K562 (cell line): ENCODE measurements around the gene SHH. TPM values are rescaled to one million over a fixed set of nuclear protein-coding genes. Genes with fewer than 3 reads are reported as not detected.

Experiments
- ATAC-seq: fragments of 200-7000 bp; cut with Tn5 transposase; 3 replicates; pipeline ENCODE4 v1.9.1; 2020; ENCODE audit warnings: moderate library complexity
- BruUV-seq: library from RNA; stranded (reverse); fragments of 400-500 nt; replicated peaks from 2 replicates; lab custom pipeline; 2021; lab: Mats Ljungman, UMichigan
- CTCF ChIA-PET: fragments of 300-600 bp; formaldehyde crosslinking; extraction: SDS; loops from one replicate; lab custom pipeline; 2021; ENCODE audit warnings: low intra/inter-chr PET ratio; lab: Yijun Ruan, JAX
- POLR2A ChIA-PET: fragments of 300-600, 350-650 bp; sonication (Branson Sonifier 250); formaldehyde crosslinking; extraction: SDS; loops from one replicate; lab custom pipeline; 2021; ENCODE audit warnings: antibody characterized with exemption, inconsistent platforms; lab: Yijun Ruan, JAX
- DNase-seq, 4 experiments: peaks; one replicate each; pipeline versions ENCODE4 v3.0.0 to v3.0.0-alpha.2; 2011 to 2018; ENCODE audit warnings: low spot score in 3 of 4, mixed read lengths in 3 of 4; ENCODE audit errors: extremely low read depth in 1 of 4
- FAIRE-seq: peaks from 2 replicates; lab custom pipeline; 2011; peaks lifted over from hg19 to GRCh38; lab: Jason Lieb, UNC
- H2AFZ ChIP-seq: 2 replicates; pipeline ENCODE4 v1.6.0; 2011; ENCODE audit warnings: low read depth, low read length, control low read depth, inconsistent platforms
- H3K27ac ChIP-seq: fragments of 200-600 bp; 3 replicates; pipeline ENCODE4 v1.8.0; 2011; ENCODE audit warnings: low read depth, mild to moderate bottlenecking, control low read depth, inconsistent platforms, low read length, moderate library complexity, mixed read lengths; ENCODE audit errors: extremely low read depth
- H3K27me3 ChIP-seq, 2 experiments: fragments of 300-600 bp in 1 of 2; 2 replicates in 1 of 2; 3 replicates in 1 of 2; pipeline versions ENCODE4 v1.6.0 to v1.8.0; 2011; ENCODE audit warnings: inconsistent platforms in 2 of 2, low read length in 2 of 2, mild to moderate bottlenecking in 1 of 2, mixed read lengths in 1 of 2, moderate library complexity in 1 of 2; ENCODE audit not compliant: control insufficient read depth in 2 of 2, insufficient read depth in 2 of 2
- H3K36me3 ChIP-seq: fragments of 300-600 bp; 3 replicates; pipeline ENCODE4 v1.8.0; 2011; ENCODE audit warnings: mild to moderate bottlenecking, low read length, inconsistent platforms; ENCODE audit not compliant: control insufficient read depth, insufficient read depth
- H3K4me1 ChIP-seq, 2 experiments: fragments of 200-600 bp in 1 of 2; replicated peaks in 1 of 2; 2 replicates in 1 of 2; 3 replicates in 1 of 2; pipeline versions ENCODE4 v1.5.1 to v1.8.0; 2011; ENCODE audit warnings: inconsistent platforms in 2 of 2, low read length in 2 of 2, mild to moderate bottlenecking in 1 of 2, mixed read lengths in 1 of 2, moderate library complexity in 1 of 2; ENCODE audit not compliant: control insufficient read depth in 2 of 2, insufficient read depth in 2 of 2
- H3K4me2 ChIP-seq: 2 replicates; pipeline ENCODE4 v1.6.1; 2011; ENCODE audit warnings: low read length, control low read depth, inconsistent platforms, mixed read lengths; ENCODE audit not compliant: insufficient read depth
- H3K4me3 ChIP-seq: fragments of 200-600 bp; sonication (generic), shearing (Covaris generic); 2 replicates; pipeline ENCODE4 v1.5.1; 2016; ENCODE audit warnings: control low read depth, inconsistent platforms
- H3K79me2 ChIP-seq: fragments of 200-600 bp; 3 replicates; pipeline ENCODE4 v1.8.0; 2011; ENCODE audit warnings: low read length, inconsistent platforms; ENCODE audit not compliant: control insufficient read depth, insufficient read depth
- H3K9ac ChIP-seq, 2 experiments: 2 replicates each; pipeline versions ENCODE4 v1.6.0 to v1.6.1; 2011; ENCODE audit warnings: low read depth in 2 of 2, low read length in 2 of 2, control low read depth in 1 of 2, inconsistent platforms in 1 of 2, mild to moderate bottlenecking in 1 of 2, mixed read lengths in 1 of 2; ENCODE audit not compliant: insufficient read depth in 1 of 2
- H3K9me1 ChIP-seq: one replicate; pipeline ENCODE4 v1.6.0; 2011; ENCODE audit warnings: inconsistent platforms, mild to moderate bottlenecking, low read length, moderate library complexity; ENCODE audit not compliant: control insufficient read depth, insufficient read depth
- H3K9me3 ChIP-seq: replicated peaks from 2 replicates; pipeline ENCODE4 v1.5.1; 2011; ENCODE audit warnings: low read depth, low read length, inconsistent platforms; ENCODE audit not compliant: control insufficient read depth, insufficient read depth
- H4K20me1 ChIP-seq: replicated peaks from 2 replicates; pipeline ENCODE4 v1.6.1; 2011; ENCODE audit warnings: low read length, inconsistent platforms, mixed read lengths; ENCODE audit not compliant: control insufficient read depth, insufficient read depth
- ELK1 ChIP-seq: sonication (generic); formaldehyde crosslinking; IDR thresholded peaks from 2 replicates; pipeline ENCODE4 v1.8.1; 2022; ENCODE audit warnings: missing genetic modification reagents
- ETS2 ChIP-seq: IDR thresholded peaks from 2 replicates; pipeline ENCODE4 v1.6.1; 2016; ENCODE audit warnings: borderline replicate concordance, missing genetic modification characterization, mild to moderate bottlenecking, moderate library complexity, missing compliant biosample characterization; ENCODE audit not compliant: poor library complexity, severe bottlenecking
- FOXJ2 ChIP-seq: fragments of 200-800 bp; sonication (Bioruptor generic); IDR thresholded peaks from 2 replicates; pipeline ENCODE4 v1.6.1; 2016; ENCODE audit warnings: missing genetic modification characterization, missing compliant biosample characterization
- GATAD2B ChIP-seq: fragments of 450-650 bp; IDR thresholded peaks from 2 replicates; pipeline ENCODE4 v1.6.1; 2017; ENCODE audit warnings: mild to moderate bottlenecking, borderline replicate concordance
- HDAC2 ChIP-seq: fragments of 450-650 bp; IDR thresholded peaks from 2 replicates; pipeline ENCODE4 v1.6.1; 2016; ENCODE audit warnings: mild to moderate bottlenecking
- HOXB6 ChIP-seq: fragments of 250-450 bp; sonication (Bioruptor Pico); IDR thresholded peaks from 2 replicates; pipeline ENCODE4 v1.5.1; 2022; ENCODE audit warnings: mild to moderate bottlenecking, borderline replicate concordance
- IRF1 ChIP-seq: sonication (generic); formaldehyde crosslinking; IDR thresholded peaks from 2 replicates; pipeline ENCODE4 v1.8.0; 2022; ENCODE audit warnings: missing genetic modification reagents, mild to moderate bottlenecking, borderline replicate concordance
- MLLT1 ChIP-seq, 2 experiments: fragments of 450-650 bp; IDR thresholded peaks; 2 replicates each; pipeline ENCODE4 v1.6.1; 2016
- MXI1 ChIP-seq: IDR thresholded peaks from 2 replicates; pipeline ENCODE4 v1.6.1; 2011; ENCODE audit warnings: low read depth, mild to moderate bottlenecking, improper control_type of control experiment, low read length
- NBN ChIP-seq: fragments of 450-650 bp; IDR thresholded peaks from 2 replicates; pipeline ENCODE4 v1.6.1; 2016; ENCODE audit warnings: low read depth, mild to moderate bottlenecking
- NFIC ChIP-seq: fragments of 450-650 bp; IDR thresholded peaks from 2 replicates; pipeline ENCODE4 v1.6.1; 2017; ENCODE audit warnings: mild to moderate bottlenecking, inconsistent platforms
- NR3C1 ChIP-seq: sonication (generic); formaldehyde crosslinking; IDR thresholded peaks from 2 replicates; pipeline ENCODE4 v1.8.1; 2022; ENCODE audit warnings: missing genetic modification reagents
- SMARCA5 ChIP-seq: fragments of 450-650 bp; IDR thresholded peaks from 2 replicates; pipeline ENCODE4 v1.6.1; 2016
- SRF ChIP-seq, 2 experiments: fragments of 250-450, 450-650 bp in 1 of 2; sonication (Bioruptor Pico) in 1 of 2; sonication (generic) in 1 of 2; formaldehyde crosslinking; IDR thresholded peaks; 2 replicates each; pipeline versions ENCODE4 v1.5.0 to v1.5.1; 2020 to 2022; ENCODE audit warnings: mild to moderate bottlenecking in 1 of 2, missing genetic modification reagents in 1 of 2
- SRSF1 ChIP-seq: fragments of 200-400 bp; formaldehyde crosslinking; IDR thresholded peaks from 2 replicates; pipeline ENCODE4 v1.6.1; 2017; ENCODE audit warnings: mild to moderate bottlenecking, low read depth, low read length, moderate library complexity
- ZBTB43 ChIP-seq: sonication (generic); formaldehyde crosslinking; IDR thresholded peaks from 2 replicates; pipeline ENCODE4 v1.8.0; 2023; ENCODE audit warnings: mild to moderate bottlenecking, missing genetic modification reagents
- WGBS: fragments of 100-300 bp; shearing (Covaris generic); methylation state at CpG from one replicate; pipeline ENCODE4 v1.1.6; 2016; ENCODE audit warnings: low coverage, mixed read lengths; ENCODE audit not compliant: insufficient coverage; ENCODE audit errors: missing lambda C conversion rate; 5-methylcytosine and 5-hydroxymethylcytosine counted together
- in situ Hi-C: fragments of 300-500 bp; cut with MboI; formaldehyde crosslinking; loops from 4 replicates; pipeline ENCODE4 v1.15.0; 2018; ENCODE audit warnings: inconsistent platforms, mixed read lengths
- intact Hi-C: fragments of 100-400 bp; cut with micrococcal nuclease; formaldehyde crosslinking; loops from 2 replicates; pipeline ENCODE4 v1.14.2; 2022
- polyA plus RNA-seq, 8 experiments: library from polyadenylated mRNA; depleted of rRNA in 4 of 8; stranded (reverse) in 5 of 8; unstranded in 3 of 8; fragments of >200 nt; fragmentation: Nextera tagmentation in 2 of 8; fragmentation: Illumina TruSeq in 1 of 8; extraction: Ambion mirVana in 2 of 8; extraction: Trizol in 1 of 8; gene quantifications; 2 replicates each; pipeline versions ENCODE4 v1.2.1 to v1.2.3, GENCODE V29; 2011 to 2014; ENCODE audit warnings: inconsistent platforms in 1 of 8, missing spikeins in 1 of 8
- total RNA-seq, 7 experiments: library from RNA; depleted of rRNA in 6 of 7; stranded (reverse); fragments of >200 nt in 6 of 7; fragmentation: Illumina TruSeq in 2 of 7; extraction: Trizol in 2 of 7; gene quantifications; 2 replicates each; pipeline versions ENCODE4 v1.2.1 to v1.2.3, GENCODE V29; 2011 to 2021; ENCODE audit warnings: low replicate concordance in 1 of 7

The SHH gene
- total and polyA plus RNA-seq, 9 of the 15 experiments (the other 6 are each of a cell fraction or from before 2014, with no cell fraction given) = 0.09 TPM; not detected in 8

- in situ Hi-C loops = loop anchor here (25.0 kb wide), 1 partner anchor 382 kb away; no protein-coding TSS in a partner anchor
- WGBS = 88% methylated on average over 6 of the region's 6 CpGs
Measured at GRCh38 chr7:155769701-155770100, 42.6 kb downstream of the SHH start.

More at GRCh38 chr7:155769701-155770100, 42.6 kb downstream of the SHH start:
- FAIRE-seq = no peak
- ChIA-PET POLR2A (interaction anchor here (0.7 kb wide), 1 partner anchor 36 kb away, joined by 3 read pairs; no protein-coding TSS in a partner anchor), CTCF (interaction anchor here (4.0 kb wide), 1 partner anchor 170 kb away, joined by 32 read pairs; no protein-coding TSS in a partner anchor)
- no peaks in the 10 kb centered on the region for H3K9me1 ChIP-seq
- no peaks in the 10 kb centered on the region for H3K4me1 ChIP-seq
- no peak for ATAC-seq
- TF ChIP-seq SMARCA5 (no peak), HDAC2 (no peak), NBN (no peak), MXI1 (no peak), MLLT1 (IDR thresholded peaks at IDR 0.05) (no peak), SRSF1 (no peak), IRF1 (CRISPR knock-in tag) (no peak), HOXB6 (CRISPR knock-in tag) (no peak), ELK1 (no peak), FOXJ2 (tag) (no peak), ZBTB43 (CRISPR knock-in tag) (no peak), NR3C1 (CRISPR knock-in tag) (no peak), SRF (CRISPR knock-in tag; IDR thresholded peaks at IDR 0.05) (no peak), ETS2 (tag) (no peak), GATAD2B (no peak), NFIC (no peak)
- no peak overlapping the region for H3K9ac ChIP-seq
- no peak overlapping the region for H3K27ac ChIP-seq
- H3K79me2 ChIP-seq = no peaks in the 10 kb centered on the region
- intact Hi-C loops = loop anchor here (5.0 kb wide), 1 partner anchor 842 kb away; no protein-coding TSS in a partner anchor
- no peak for DNase-seq
- no peaks in the 10 kb centered on the region for H3K9me3 ChIP-seq
- BruUV-seq = TSS peak; percentile 3
- H3K4me2 ChIP-seq = no peak overlapping the region
- peaks cover 11% of the 10 kb centered on the region for H4K20me1 ChIP-seq
- no peak overlapping the region for H2AFZ ChIP-seq
- no peaks in the 10 kb centered on the region for H3K27me3 ChIP-seq
- peaks cover 93% of the 10 kb centered on the region for H3K36me3 ChIP-seq
- H3K4me3 ChIP-seq = no peak overlapping the region
